ENCODE results near the gene ARHGEF11. TPM values are rescaled to one million over a fixed set of nuclear protein-coding genes. Genes with fewer than 3 reads are reported as not detected.

ARHGEF11 gene
- total RNA-seq, 3 donors from 2014 or later, result 31.1 to 50.4 (median 33.1) TPM

GRCh38 chr1:156994277-156994676 is 51.3 kb downstream of the ARHGEF11 start:
- Histone ChIP-seq H3K4me1 (no peaks in the 10 kb centered on the region), H3K36me3 (no peaks in the 10 kb centered on the region), H3K4me3 (no peak overlapping the region), H3K27me3 (no peaks in the 10 kb centered on the region), H3K27ac (no peak overlapping the region), H3K9me3 (no peaks in the 10 kb centered on the region)
- TF ChIP-seq, protein P1, sequence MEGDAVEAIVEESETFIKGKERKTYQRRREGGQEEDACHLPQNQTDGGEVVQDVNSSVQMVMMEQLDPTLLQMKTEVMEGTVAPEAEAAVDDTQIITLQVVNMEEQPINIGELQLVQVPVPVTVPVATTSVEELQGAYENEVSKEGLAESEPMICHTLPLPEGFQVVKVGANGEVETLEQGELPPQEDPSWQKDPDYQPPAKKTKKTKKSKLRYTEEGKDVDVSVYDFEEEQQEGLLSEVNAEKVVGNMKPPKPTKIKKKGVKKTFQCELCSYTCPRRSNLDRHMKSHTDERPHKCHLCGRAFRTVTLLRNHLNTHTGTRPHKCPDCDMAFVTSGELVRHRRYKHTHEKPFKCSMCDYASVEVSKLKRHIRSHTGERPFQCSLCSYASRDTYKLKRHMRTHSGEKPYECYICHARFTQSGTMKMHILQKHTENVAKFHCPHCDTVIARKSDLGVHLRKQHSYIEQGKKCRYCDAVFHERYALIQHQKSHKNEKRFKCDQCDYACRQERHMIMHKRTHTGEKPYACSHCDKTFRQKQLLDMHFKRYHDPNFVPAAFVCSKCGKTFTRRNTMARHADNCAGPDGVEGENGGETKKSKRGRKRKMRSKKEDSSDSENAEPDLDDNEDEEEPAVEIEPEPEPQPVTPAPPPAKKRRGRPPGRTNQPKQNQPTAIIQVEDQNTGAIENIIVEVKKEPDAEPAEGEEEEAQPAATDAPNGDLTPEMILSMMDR (IDR thresholded peaks at IDR 0.05), result no peak
- no peak for TF ChIP-seq POLR2A (IDR thresholded peaks at IDR 0.05)
- DNase-seq (ENCODE audit: low spot score in 2 of 2), result no peak
- intact Hi-C loops (cut with DNase I; ENCODE audit: low total_unique reads), result no loop called here

DNA sequence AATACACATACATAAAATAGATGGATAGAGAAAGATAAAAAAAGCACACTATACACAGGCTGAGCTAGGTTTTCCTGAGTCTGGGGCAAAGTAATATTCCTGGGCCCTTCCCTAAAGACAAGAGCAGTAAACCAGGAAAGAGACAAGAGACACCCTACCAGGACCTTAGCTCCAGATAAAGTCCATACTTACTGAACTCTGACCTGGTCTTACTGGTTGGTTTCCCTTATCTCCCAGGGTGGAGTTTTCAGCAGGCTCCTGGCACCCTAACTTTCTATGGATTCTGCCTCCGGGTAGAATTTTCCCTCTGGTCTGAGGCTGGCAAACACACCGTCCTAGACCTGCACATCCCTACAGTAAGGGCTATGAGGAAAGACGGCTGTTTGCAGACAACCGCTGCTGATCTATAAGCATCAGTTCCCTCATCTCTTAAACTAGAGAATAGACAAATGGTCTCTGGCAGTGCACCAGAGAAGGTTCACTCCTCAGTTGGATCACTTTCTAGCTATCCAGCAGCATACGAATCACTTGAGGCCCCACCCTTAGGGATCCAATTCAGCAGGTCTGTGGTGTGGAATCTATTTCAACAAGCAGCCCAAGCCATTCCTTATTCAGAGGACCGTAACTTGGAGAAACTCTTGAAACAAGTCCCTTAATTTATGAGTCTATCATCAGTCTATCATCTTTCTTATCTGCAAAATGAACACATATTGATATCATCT is 52.0 kb downstream of the ARHGEF11 start:
- Histone ChIP-seq H3K36me3 (no peaks in the 10 kb centered on the region), H3K4me3 (no peak overlapping the region), H3K9me3 (no peaks in the 10 kb centered on the region), H3K27ac (no peak overlapping the region), H3K4me1 (no peaks in the 10 kb centered on the region), H3K27me3 (no peaks in the 10 kb centered on the region)
- intact Hi-C loops (cut with DNase I; ENCODE audit: low total_unique reads), result no loop called here
- no peak for TF ChIP-seq POLR2A (IDR thresholded peaks at IDR 0.05)
- TF ChIP-seq, protein P1 (IDR thresholded peaks at IDR 0.05), result no peak
- no peak for TF ChIP-seq POLR2AphosphoS5 (IDR thresholded peaks at IDR 0.05)
- DNase-seq (ENCODE audit: low spot score in 2 of 2), result no peak

DNA sequence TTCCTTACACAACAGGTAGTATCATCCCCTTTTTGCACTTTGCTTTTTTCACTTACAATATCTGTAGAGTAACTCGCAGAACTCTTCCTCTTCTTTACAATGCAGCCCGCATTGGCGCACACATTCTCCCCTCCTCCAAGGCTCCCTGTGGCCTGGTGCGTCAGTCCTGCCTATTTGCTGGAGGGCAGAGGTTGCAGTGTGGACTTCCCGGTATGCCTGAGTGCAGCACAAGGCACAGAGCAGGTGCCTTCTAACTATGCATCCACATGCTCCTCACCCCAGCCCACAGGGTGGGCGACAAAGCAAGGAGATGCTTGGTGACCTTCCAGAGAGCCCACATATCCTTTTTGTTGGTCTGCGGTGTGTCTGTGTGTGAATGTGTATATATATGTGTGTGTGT is 53.3 kb downstream of the ARHGEF11 start:
- Histone ChIP-seq H3K4me3 (no peak overlapping the region), H3K4me1 (no peaks in the 10 kb centered on the region), H3K27me3 (no peaks in the 10 kb centered on the region), H3K36me3 (no peaks in the 10 kb centered on the region), H3K27ac (no peak overlapping the region), H3K9me3 (no peaks in the 10 kb centered on the region)
- no peak for DNase-seq (ENCODE audit: low spot score in 2 of 2)
- intact Hi-C loops (cut with DNase I; ENCODE audit: low total_unique reads), result no loop called here
- no peak for TF ChIP-seq POLR2AphosphoS5 (IDR thresholded peaks at IDR 0.05)
- TF ChIP-seq POLR2A (IDR thresholded peaks at IDR 0.05), result no peak
- TF ChIP-seq, protein P1 (IDR thresholded peaks at IDR 0.05), result no peak

GRCh38 chr1:156987715-156988114 is 57.8 kb downstream of the ARHGEF11 start:
- H3K4me3 ChIP-seq, result no peak overlapping the region
- no peak overlapping the region for H3K27ac ChIP-seq
- H3K27me3 ChIP-seq, result no peaks in the 10 kb centered on the region
- no peaks in the 10 kb centered on the region for H3K9me3 ChIP-seq
- DNase-seq (ENCODE audit: low spot score in 2 of 2), result no peak
- H3K36me3 ChIP-seq, result no peaks in the 10 kb centered on the region
- TF ChIP-seq POLR2A (IDR thresholded peaks at IDR 0.05) (no peak), POLR2AphosphoS5 (IDR thresholded peaks at IDR 0.05) (no peak)
- TF ChIP-seq, protein P1 (IDR thresholded peaks at IDR 0.05), result no peak
- H3K4me1 ChIP-seq, result no peaks in the 10 kb centered on the region
- intact Hi-C loops (cut with DNase I; ENCODE audit: low total_unique reads), result no loop called here

DNA sequence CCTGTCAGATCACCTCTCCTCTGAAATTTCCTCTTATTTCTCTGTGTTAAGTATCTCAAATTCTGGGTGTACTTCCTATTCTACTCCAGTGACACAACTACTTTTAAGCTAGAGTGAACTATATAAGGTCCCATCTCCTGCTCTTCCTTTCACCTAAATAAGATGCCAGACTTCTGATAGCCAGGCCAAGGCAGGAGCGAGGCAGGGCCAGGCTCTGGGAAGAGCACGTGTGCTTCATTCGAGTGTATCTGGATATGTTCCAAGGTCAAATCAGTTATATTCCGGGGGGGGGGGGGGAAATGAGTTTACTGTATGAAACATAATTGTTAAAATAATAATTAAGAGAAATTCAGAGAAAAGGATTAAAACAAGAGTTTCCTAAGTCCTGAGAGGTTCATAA is 65.0 kb downstream of the ARHGEF11 start:
- intact Hi-C loops (cut with DNase I; ENCODE audit: low total_unique reads), result no loop called here
- Histone ChIP-seq H3K4me3 (no peak overlapping the region), H3K27me3 (no peaks in the 10 kb centered on the region), H3K4me1 (no peaks in the 10 kb centered on the region), H3K27ac (no peak overlapping the region), H3K9me3 (no peaks in the 10 kb centered on the region), H3K36me3 (no peaks in the 10 kb centered on the region)
- TF ChIP-seq POLR2A (IDR thresholded peaks at IDR 0.05) (no peak), POLR2AphosphoS5 (IDR thresholded peaks at IDR 0.05) (no peak)
- TF ChIP-seq, protein P1 (IDR thresholded peaks at IDR 0.05), result no peak
- DNase-seq (ENCODE audit: low spot score in 2 of 2), result no peak
